Pons (tissue), 1 donor: ENCODE results near the gene CTSD.
"Not testable (repeated sequence)": the region's sequence is repeated elsewhere in the genome, so short reads cannot be mapped to it uniquely, and the experiment has no call there.

Source experiments
- DNase-seq: peaks from one replicate; pipeline ENCODE4 v3.0.0-alpha.2; 2016; ENCODE audit warnings: low spot score

Gene CTSD

DNA sequence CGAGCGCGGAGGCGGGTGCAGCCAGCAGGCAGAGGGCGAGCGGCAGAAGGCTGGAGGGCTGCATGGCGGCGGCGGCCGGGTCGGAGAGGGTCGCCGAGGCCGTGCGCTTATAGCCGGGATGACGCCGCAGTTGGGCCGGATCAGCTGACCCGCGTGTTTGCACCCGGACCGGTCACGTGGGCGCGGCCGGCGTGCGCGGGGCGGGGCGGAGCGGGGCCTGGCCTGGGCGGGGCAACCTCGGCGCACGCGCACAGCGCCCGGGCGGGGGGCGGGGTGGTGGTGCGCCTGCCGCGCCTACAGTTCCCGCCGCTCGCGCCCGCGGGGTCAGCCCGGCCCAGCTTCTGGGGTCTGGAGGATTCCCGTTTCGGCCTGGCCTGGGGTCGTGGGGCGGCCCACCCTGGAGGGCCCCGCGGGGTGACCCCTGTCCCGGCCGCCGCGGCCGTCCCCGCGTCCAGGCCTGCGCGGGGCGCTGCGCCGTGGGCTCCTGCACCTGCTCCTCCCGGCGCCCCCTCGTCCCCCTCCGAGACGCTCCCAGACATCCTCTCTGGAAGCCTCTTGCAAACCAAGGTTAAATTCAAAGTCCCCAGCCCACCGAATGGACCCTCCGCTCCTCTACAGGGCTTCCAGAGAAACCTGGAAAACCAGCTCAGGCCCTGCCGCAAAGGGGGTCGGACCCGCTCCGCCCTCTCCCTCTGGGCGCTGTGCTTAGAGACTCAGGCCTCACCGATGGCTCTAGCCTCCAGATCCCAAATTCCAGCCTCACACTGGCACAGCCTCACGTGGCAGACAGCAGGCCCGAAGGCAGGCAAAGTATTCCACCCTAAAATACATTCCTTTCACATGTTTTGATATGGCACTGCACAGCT lies at the start of gene CTSD:
Gene CTSD (minus strand): TSS at position 132 of the 866 bp plus-strand sequence. CDS start 68 bp downstream, at position 64.
- peak; percentile 70 for DNase-seq

DNA sequence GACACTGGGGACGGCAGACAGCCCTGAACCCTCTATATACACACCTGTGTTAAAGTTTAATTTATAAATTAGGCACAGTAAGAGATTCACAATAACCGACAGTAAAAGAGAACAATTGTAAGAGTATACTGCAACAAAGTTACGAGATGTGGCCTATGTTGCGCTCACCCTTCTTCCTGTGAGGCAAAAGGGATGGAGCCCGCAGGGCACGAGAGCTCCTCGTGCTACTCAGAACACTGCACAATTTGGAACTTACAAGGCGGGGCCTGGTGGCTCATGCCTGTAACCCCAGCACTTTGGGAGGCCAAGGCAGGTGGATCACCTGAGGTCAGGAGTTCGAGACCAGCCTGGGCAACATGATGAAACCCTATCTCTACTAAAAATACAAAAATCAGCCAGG lies 49.6 kb upstream of the CTSD start:
- DNase-seq: not testable (repeated sequence)

DNA sequence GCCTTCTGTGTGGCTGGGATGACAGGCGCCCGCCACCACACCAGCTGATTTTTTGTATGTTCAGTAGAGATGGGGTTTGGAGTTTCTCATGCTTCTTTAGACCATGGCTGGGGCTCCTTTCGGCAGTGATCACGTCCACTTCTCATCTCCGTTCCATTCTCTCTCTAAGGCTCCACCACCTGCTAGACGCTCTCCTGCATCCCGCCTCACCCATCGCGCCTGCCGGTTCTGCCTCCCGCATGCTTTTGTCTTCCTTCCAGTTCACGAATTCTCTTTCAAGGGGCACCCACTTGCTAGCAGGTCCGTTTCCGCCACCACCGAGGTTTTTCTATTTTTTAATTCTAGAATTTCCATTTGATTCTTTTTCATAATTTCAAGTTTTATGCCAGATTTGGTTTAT lies 49.1 kb upstream of the CTSD start:
- no peak for DNase-seq

GRCh38 chr11:1812274-1812673 lies 48.5 kb upstream of the CTSD start:
- no peak for DNase-seq

DNA sequence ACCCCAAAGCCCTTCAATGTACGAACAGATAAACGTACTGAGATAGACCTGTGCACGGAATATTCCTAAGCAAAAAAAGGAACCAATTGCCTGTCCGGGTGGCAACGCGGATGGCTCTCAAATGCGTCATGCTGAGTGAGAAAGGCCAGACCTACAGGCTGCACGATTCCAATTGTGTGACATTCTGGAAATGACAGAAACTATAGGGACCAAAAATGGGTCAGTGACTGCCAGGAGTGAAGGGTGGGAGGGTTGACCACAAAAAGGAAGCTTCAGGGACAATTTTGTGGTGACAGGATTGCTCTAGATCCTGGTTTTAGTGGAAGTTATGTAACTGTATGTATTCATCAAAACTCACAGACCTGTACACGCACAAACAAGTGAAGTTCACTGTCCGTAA lies 47.0 kb upstream of the CTSD start:
- DNase-seq: no peak

GRCh38 chr11:1807264-1807995 lies 43.7 kb upstream of the CTSD start:
- DNase-seq: no peak

DNA sequence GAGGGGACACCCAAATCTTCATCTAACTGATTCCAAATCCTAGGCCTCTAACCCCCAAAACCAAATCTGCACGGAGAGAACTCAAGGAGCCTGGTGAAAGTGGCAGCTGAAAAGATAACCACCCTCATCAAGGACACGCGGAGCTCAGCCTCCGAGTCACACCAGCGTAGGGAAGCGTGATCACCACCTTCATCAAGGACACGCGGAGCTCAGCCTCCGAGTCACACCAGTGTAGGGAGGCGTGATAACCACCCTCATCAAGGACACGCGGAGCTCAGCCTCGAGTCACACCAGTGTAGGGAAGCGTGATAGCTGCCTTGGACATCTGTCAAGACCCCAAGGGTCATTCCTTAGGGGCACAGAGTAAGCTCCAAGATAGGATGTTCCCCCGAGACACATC lies 41.8 kb upstream of the CTSD start:
- no peak for DNase-seq

DNA sequence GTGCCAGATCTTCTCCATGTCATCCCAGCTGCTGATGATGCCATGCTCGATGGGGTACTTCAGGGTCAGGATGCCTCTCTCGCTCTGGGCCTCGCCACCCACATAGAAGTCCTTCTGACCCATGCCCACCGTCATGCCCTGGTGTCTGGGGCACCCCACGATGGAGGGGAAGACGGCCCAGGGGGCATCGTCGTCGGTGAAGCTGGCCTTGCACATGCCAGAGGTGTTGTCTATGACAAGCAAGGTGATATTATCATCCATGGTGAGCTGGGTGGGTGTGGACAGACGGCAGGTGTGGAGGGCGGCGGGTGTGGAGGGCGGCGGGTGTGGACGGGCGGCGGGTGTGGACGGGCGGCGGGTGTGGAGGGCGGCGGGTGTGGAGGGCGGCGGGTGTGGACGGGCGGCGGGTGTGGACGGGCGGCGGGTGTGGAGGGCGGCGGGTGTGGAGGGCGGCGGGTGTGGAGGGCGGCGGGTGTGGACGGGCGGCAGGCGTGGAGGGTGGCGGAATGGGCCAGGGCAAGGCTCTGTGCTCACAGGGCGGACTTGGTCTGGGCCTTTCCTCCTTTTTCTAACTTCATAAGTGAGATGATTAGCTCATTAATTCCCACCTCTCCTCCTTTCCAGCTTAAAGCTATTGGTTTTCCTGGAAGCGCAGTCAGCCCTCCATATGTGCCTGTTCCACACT lies 40.2 kb upstream of the CTSD start:
- DNase-seq: not testable (repeated sequence)

- DNase-seq: no peak
Observed at GRCh38 chr11:1803246-1803645, 39.5 kb upstream of the CTSD start.

DNA sequence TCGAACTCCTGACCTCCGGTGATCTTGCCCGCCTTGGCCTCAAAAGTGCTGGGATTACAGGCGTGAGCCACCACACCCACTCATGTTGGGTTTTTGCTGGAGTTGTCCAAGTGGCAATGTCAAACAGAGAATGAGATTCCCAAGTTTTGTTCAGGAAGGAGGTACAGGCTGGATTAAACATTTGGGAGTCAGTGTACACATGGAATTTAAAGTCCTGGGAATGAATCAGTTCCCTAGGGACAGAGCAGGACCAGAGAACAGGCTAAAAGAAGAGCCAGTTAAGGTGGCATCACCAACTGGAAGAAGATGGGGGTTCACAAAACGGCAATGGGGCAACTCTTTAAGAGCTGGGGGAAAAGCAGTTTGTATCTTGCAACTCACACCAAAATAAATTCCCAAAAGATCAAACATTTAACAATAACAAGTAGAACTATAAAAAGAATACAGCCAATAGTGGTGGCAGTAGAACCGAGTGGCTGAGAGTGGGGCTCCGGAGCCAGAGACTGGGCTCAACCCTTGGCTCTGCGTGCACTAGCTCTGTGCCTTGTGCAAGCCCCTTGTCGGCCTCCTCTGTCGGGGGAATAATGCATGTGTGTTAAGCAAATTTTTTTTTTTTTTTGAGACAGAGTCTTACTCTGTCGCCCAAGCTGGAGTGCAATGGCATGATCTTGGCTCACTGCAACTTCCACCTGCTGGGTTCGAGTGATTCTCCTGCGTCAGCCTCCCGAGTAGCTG lies 33.8 kb upstream of the CTSD start:
- DNase-seq: no peak

DNA sequence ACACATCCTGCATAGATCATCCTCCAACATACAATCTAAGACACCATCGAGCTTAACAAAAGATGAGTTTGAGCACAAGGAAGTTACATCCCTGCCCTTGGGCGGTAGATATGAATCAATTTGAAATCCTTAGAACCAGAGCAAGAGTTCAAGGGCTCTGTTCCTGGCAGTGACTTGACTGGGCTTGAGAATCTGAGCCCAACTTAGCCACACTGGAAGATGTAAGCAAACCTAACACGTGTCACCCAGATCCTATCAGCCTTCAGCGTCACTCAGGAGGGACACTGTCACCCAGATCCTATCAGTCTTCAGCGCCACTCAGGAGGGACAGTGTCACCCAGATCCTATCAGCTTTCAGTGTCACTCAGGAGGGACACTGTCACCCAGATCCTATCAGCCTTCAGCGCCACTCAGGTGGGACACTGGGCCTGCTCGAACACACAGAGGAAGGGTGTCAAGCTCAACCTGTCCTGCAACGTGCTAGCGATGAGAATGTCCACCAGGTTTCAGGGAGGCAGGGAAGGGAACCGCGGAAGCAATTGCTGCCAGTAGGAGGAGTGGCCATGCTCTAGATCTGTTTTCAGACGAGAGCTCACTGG lies 32.8 kb upstream of the CTSD start:
- DNase-seq: no peak

- no peak for DNase-seq
Observed at GRCh38 chr11:1793081-1793480, 29.4 kb upstream of the CTSD start.

DNA sequence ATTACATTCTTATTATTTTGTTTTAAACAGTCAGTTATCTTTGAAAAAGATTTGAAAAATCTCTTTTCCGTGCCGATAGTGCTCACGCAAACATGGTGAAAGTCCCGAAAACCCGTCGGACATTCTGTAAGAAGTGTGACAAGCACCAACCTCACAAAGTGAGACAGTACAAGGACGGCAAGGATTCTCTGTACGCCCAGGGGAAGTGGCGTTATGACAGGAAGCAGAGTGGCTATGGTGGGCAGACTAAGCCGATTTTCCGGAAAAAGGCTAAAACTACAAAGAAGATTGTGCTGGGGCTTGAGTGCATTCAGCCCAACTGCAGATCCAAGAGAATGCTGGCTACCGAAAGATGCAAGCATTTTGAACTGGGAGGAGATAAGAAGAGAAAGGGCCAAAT lies 28.7 kb upstream of the CTSD start:
- DNase-seq: no peak

- DNase-seq: no peak
Observed at GRCh38 chr11:1791912-1792311, 28.2 kb upstream of the CTSD start.

DNA sequence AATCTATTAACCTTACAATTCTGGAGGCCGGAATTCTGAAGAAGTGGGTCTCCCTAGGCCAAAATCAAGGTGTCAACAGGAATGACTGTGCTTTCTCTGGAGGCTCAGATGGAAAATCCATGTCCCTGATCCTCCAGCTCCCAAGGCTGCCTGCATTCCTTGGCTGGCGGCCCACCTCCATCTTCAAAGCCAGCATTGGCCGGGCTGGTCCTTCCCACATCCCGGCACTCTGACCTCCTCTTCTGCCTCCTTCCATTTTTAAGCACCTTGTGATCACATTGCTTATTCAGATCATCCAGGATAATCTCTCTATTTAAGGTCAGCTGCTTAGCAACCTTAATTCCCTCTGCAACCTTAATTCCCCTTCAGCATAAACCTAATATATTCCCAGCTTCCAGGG lies 22.7 kb upstream of the CTSD start:
- DNase-seq: no peak

DNA sequence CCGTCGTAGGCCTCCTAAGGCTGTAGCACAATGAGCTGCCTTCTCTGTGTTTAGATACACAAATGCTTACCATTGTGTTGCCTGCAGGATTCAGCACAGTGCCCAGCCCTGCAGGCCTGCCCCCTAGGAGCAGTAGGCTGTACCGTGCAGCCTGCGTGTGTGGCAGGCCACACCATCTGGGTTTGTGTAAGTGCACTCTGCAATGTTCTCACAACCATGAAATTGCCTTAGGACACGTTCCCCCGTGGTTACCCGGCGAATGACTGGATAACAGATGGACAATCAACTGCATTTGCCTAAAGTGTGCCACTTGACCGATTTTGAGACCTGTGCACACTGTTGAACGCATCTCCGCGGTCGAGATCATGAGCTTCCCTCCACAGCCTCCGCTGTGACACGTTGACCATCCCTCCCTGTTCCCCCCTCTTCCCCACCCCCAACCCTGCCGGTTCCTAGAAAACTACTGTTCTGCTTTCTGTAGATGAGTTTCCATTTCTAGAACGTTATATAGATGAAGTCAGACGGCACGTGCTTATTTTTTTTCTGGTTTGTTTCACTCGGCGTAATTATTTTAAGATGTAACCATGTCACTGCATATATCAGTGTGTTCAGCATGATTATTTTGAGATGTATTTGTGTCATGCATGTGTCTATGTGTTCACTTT lies 22.2 kb upstream of the CTSD start:
- DNase-seq: no peak

DNA sequence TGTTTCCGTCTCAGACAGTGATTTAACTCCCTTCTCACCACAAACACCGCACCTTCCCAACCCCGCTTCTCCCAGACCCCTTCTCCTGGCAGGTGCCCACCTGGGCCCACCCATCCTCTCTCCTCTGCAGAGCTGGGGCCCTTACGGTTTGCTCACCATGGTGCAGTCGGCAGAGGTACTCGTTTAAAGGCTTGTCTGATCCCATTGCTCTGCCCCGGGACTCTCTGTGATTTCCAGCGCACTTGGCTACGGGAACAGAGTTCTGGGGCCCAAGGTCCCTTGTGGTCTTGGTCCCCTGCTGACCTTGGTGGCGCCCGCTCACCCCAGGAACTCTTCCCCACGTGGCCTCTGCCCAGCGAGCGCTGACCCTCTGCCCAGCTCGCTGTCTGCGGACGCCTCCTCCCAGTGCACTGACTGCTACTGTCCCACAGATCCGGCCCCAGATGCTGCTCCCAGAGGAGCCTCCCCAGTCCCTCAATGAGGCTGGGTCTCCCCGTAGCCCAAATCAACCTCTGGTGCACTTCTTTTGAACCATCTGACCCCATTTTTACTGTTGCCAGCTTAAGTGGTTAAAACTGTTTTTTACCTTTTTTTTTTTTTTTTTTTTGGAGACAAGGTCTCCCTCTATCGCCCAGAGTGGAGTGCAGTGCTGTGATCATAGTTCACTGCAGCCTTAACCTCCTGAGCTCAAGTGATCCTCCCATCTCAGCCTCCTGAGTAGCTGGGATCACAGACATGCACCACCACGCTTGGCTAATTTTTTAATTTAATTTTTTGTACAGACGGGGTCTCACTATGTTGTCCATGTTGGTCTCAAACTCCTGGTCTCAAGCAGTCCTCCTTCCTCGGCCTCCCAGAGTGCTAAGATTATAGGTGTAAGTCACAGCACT lies 21.3 kb upstream of the CTSD start:
- DNase-seq: no peak

DNA sequence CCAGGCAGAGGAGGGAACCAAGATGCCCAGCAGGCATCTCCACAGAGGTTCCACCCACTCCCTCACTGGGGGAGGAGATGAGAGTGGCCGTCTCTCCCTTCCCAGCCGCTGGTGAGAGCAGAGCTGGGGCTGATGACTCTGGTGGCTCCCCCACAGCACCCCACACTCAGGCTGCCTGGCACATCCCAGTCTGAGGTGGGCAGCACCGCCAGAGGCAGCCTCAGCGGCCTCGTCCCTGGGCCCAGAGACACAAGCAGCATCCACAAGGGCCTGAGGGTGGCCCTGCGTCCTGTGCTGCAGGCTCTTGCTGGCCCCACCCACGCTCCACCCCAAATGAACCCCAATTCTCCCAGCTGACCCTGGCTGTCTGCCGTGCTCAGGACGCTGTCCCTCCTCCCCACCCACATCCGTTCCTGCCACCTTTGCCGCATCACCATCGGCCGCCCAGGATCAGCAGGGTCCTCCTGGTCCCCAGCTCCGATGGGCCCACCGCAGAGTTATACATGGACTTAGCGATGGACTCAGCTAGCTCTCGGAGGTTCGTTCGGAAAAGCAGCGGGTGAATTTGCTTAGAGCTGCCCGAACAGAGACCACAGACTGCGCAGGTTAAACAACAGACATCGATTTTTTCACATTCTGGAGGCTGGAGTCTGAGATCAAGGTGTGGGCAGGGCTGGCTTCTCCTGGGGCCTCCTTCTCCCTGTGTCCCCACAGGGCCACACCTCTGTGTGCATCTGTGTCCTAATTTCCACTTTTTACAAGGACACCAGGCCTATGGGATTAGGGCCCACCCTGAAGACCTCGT lies 20.2 kb upstream of the CTSD start:
- no peak for DNase-seq
